Neural cell (in vitro differentiated cells): ENCODE measurements around the gene PDE10A. TPM values are rescaled to one million over a fixed set of nuclear protein-coding genes. Genes with fewer than 3 reads are reported as not detected.

Experiments used
- H2AFZ ChIP-seq: fragments of 200-600, 300-800 bp; sonication (generic), shearing (Covaris generic); 2 replicates; pipeline ENCODE4 v1.6.0; 2014; ENCODE audit warnings: low read depth, mild to moderate bottlenecking, antibody characterized with exemption, low read length, moderate library complexity
- H3F3A ChIP-seq: fragments of 200-600 bp; shearing (Covaris generic); 2 replicates; pipeline ENCODE4 v1.6.1; 2016; ENCODE audit warnings: mild to moderate bottlenecking, moderate library complexity, mixed read lengths, antibody characterized with exemption, low read length; ENCODE audit not compliant: insufficient read depth, poor library complexity, severe bottlenecking
- H3K27ac ChIP-seq: fragments of 200-600, 300-800 bp; sonication (generic), shearing (Covaris generic); 2 replicates; pipeline ENCODE4 v1.5.1; 2014; ENCODE audit warnings: mild to moderate bottlenecking, low read length, moderate library complexity
- H3K27me3 ChIP-seq: fragments of 300-800, 200-600 bp; sonication (generic), shearing (Covaris generic); 2 replicates; pipeline ENCODE4 v1.6.0; 2014; ENCODE audit warnings: mild to moderate bottlenecking, low read depth, low read length, moderate library complexity; ENCODE audit not compliant: insufficient read depth
- H3K36me3 ChIP-seq: fragments of 300-800, 200-600 bp; sonication (generic), shearing (Covaris generic); 2 replicates; pipeline ENCODE4 v1.5.1; 2014; ENCODE audit warnings: mild to moderate bottlenecking, antibody characterized with exemption, low read length, moderate library complexity; ENCODE audit not compliant: insufficient read depth
- H3K4me2 ChIP-seq: fragments of 300-800, 200-600 bp; sonication (generic), shearing (Covaris generic); 2 replicates; pipeline ENCODE4 v1.6.0; 2014; ENCODE audit warnings: mild to moderate bottlenecking, low read length
- H3K4me3 ChIP-seq: fragments of 300-800, 200-600 bp; sonication (generic), shearing (Covaris generic); 2 replicates; pipeline ENCODE4 v1.5.1; 2014; ENCODE audit warnings: mild to moderate bottlenecking, low read length, moderate library complexity
- H3K79me2 ChIP-seq: fragments of 200-600 bp; shearing (Covaris generic); replicated peaks from 2 replicates; pipeline ENCODE4 v1.6.0; 2014; ENCODE audit warnings: mild to moderate bottlenecking, low read length, moderate library complexity; ENCODE audit not compliant: insufficient read depth
- H3K9ac ChIP-seq: fragments of 300-800, 200-600 bp; sonication (generic), shearing (Covaris generic); 2 replicates; pipeline ENCODE4 v1.6.1; 2016; ENCODE audit warnings: mild to moderate bottlenecking, low read length, mixed read lengths
- H3K9me2 ChIP-seq: fragments of 200-600 bp; shearing (Covaris generic); 2 replicates; pipeline ENCODE4 v1.6.1; 2016; ENCODE audit warnings: mild to moderate bottlenecking, low read length, mixed read lengths; ENCODE audit not compliant: insufficient read depth
- H3K9me3 ChIP-seq: fragments of 200-600, 300-800 bp; sonication (generic), shearing (Covaris generic); 2 replicates; pipeline ENCODE4 v1.6.1; 2016; ENCODE audit warnings: mild to moderate bottlenecking, mixed run types, low read length, moderate library complexity, mixed read lengths
- H4K20me1 ChIP-seq: fragments of 200-600 bp; shearing (Covaris generic); 2 replicates; pipeline ENCODE4 v1.6.1; 2016; ENCODE audit warnings: mild to moderate bottlenecking, mixed run types; ENCODE audit not compliant: insufficient read depth
- EP300 ChIP-seq: fragments of 450-650 bp; conservative IDR thresholded peaks from 2 replicates; pipeline ENCODE4 v1.6.1; 2014; ENCODE audit warnings: antibody characterized with exemption, mild to moderate bottlenecking, moderate library complexity; ENCODE audit not compliant: poor library complexity, severe bottlenecking
- EZH2 ChIP-seq: fragments of 200-600, 300-800 bp; shearing (Covaris generic), sonication (generic); IDR thresholded peaks from 2 replicates; pipeline ENCODE4 v1.6.1; 2014; ENCODE audit warnings: antibody characterized with exemption, low read length, borderline replicate concordance, mild to moderate bottlenecking; ENCODE audit not compliant: insufficient read depth, poor library complexity, severe bottlenecking
- MXI1 ChIP-seq: fragments of 450-650 bp; conservative IDR thresholded peaks from 2 replicates; pipeline ENCODE4 v1.6.1; 2014; ENCODE audit warnings: antibody characterized with exemption, mild to moderate bottlenecking; ENCODE audit not compliant: poor library complexity, severe bottlenecking
- POLR2AphosphoS5 ChIP-seq: IDR thresholded peaks from 2 replicates; pipeline ENCODE4 v1.6.1; 2012
- RAD21 ChIP-seq: fragments of 450-650 bp; conservative IDR thresholded peaks from 2 replicates; pipeline ENCODE4 v1.6.1; 2014; ENCODE audit warnings: antibody characterized with exemption, mild to moderate bottlenecking, moderate library complexity
- SMC3 ChIP-seq: fragments of 450-650 bp; conservative IDR thresholded peaks from 2 replicates; pipeline ENCODE4 v1.6.1; 2014; ENCODE audit warnings: antibody characterized with exemption, mild to moderate bottlenecking, moderate library complexity; ENCODE audit not compliant: poor library complexity
- TAF1 ChIP-seq: IDR thresholded peaks from 2 replicates; pipeline ENCODE4 v1.6.1; 2012; ENCODE audit warnings: low read depth
- polyA plus RNA-seq: library from polyadenylated mRNA; depleted of rRNA; stranded (reverse); fragments of >200 nt; gene quantifications from 2 replicates; pipeline ENCODE4 v1.2.3, GENCODE V29; 2014
- TF ChIP-seq, protein P1 (sequence below): fragments of 450-650 bp; IDR thresholded peaks from 2 replicates; pipeline ENCODE4 v1.5.1; 2014; ENCODE audit warnings: antibody characterized with exemption, mild to moderate bottlenecking, moderate library complexity; ENCODE audit not compliant: poor library complexity, severe bottlenecking
- TF ChIP-seq, protein P2 (sequence below): IDR thresholded peaks from 2 replicates; pipeline ENCODE4 v1.6.1; 2012; ENCODE audit warnings: borderline replicate concordance

The PDE10A gene
- polyA plus RNA-seq, 1 donor from 2014 or later, result 52.4 TPM

DNA sequence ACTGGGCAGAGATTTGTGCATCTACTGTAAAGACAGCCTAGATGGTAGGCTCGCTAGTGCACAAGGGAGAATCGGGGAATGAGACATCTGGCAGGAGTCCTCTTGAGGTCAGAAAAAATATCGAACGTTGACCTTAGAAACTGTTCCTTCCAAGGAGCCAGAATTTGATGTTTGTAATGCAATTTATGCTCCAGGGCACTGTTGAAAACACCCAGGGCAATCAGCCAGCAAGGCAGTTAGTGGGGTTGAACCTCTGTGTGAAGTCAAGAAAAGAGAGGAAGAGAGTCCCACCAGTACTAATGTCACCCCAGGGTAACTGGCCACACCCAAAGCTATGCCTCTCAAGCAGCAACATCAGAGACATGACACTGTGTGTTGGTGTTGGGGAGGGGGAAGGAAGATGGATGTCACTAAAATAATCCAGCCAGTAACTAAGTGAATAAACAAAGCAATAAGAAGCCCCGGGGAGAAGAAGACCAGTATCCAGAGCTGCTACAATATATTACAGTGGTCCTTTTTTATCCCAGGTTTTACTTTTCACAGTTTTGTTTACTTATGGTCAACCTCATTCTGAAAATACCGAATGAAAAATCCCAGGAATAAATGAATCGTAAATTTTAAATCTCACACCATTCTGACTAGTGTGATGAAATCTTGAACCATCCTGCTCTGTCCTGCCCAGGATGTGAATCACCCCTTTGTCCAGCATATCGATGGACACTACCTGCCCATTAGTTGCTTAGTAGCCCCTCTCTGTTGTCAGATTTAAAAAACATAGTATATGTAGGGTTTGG is 32.9 kb upstream of the PDE10A start:
- H3K36me3 ChIP-seq, result no peaks in the 10 kb centered on the region
- H3K9me2 ChIP-seq, result no peaks in the 10 kb centered on the region
- no peaks in the 10 kb centered on the region for H3K79me2 ChIP-seq
- no peak overlapping the region for H3K9ac ChIP-seq
- H3F3A ChIP-seq, result no peaks in the 10 kb centered on the region
- no peaks in the 10 kb centered on the region for H3K27me3 ChIP-seq
- H3K4me2 ChIP-seq, result no peak overlapping the region
- H3K27ac ChIP-seq, result no peak overlapping the region
- no peaks in the 10 kb centered on the region for H4K20me1 ChIP-seq
- TF ChIP-seq POLR2AphosphoS5 (no peak), TAF1 (no peak), SMC3 (no peak), EZH2 (no peak)
- H2AFZ ChIP-seq, result no peak overlapping the region
- H3K4me3 ChIP-seq, result no peak overlapping the region
- no peaks in the 10 kb centered on the region for H3K9me3 ChIP-seq

DNA sequence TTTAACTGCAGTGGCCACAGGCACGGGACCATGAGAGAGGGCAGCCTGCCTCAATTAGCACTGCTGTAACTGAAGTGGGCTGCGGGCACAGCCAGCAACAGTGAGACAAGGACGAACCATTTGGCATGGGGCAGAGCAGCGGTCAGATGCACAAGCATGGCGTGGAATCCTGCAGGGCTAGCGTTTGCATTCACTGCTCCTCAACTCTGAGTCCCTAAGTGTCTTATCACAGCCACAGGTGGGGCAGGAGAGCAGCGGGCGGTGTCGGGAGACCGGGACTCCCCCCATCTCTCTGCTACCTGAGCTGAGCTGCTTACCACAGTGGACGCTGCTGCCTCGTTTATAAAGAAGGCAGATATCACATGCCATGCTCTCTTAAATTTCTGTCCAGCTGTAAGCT is 31.3 kb upstream of the PDE10A start:
- Histone ChIP-seq H3K4me3 (no peak overlapping the region), H3K36me3 (no peaks in the 10 kb centered on the region), H2AFZ (no peak overlapping the region), H3K27ac (no peak overlapping the region), H3K4me2 (no peak overlapping the region), H4K20me1 (no peaks in the 10 kb centered on the region), H3K9ac (no peak overlapping the region), H3K79me2 (no peaks in the 10 kb centered on the region), H3K27me3 (no peaks in the 10 kb centered on the region), H3K9me2 (no peaks in the 10 kb centered on the region), H3F3A (no peaks in the 10 kb centered on the region), H3K9me3 (no peaks in the 10 kb centered on the region)
- TF ChIP-seq, protein P1, sequence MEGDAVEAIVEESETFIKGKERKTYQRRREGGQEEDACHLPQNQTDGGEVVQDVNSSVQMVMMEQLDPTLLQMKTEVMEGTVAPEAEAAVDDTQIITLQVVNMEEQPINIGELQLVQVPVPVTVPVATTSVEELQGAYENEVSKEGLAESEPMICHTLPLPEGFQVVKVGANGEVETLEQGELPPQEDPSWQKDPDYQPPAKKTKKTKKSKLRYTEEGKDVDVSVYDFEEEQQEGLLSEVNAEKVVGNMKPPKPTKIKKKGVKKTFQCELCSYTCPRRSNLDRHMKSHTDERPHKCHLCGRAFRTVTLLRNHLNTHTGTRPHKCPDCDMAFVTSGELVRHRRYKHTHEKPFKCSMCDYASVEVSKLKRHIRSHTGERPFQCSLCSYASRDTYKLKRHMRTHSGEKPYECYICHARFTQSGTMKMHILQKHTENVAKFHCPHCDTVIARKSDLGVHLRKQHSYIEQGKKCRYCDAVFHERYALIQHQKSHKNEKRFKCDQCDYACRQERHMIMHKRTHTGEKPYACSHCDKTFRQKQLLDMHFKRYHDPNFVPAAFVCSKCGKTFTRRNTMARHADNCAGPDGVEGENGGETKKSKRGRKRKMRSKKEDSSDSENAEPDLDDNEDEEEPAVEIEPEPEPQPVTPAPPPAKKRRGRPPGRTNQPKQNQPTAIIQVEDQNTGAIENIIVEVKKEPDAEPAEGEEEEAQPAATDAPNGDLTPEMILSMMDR, result no peak
- TF ChIP-seq RAD21, result no peak
- TF ChIP-seq POLR2AphosphoS5, result no peak
- no peak for TF ChIP-seq EP300
- TF ChIP-seq SMC3, result no peak
- TF ChIP-seq, protein P2, sequence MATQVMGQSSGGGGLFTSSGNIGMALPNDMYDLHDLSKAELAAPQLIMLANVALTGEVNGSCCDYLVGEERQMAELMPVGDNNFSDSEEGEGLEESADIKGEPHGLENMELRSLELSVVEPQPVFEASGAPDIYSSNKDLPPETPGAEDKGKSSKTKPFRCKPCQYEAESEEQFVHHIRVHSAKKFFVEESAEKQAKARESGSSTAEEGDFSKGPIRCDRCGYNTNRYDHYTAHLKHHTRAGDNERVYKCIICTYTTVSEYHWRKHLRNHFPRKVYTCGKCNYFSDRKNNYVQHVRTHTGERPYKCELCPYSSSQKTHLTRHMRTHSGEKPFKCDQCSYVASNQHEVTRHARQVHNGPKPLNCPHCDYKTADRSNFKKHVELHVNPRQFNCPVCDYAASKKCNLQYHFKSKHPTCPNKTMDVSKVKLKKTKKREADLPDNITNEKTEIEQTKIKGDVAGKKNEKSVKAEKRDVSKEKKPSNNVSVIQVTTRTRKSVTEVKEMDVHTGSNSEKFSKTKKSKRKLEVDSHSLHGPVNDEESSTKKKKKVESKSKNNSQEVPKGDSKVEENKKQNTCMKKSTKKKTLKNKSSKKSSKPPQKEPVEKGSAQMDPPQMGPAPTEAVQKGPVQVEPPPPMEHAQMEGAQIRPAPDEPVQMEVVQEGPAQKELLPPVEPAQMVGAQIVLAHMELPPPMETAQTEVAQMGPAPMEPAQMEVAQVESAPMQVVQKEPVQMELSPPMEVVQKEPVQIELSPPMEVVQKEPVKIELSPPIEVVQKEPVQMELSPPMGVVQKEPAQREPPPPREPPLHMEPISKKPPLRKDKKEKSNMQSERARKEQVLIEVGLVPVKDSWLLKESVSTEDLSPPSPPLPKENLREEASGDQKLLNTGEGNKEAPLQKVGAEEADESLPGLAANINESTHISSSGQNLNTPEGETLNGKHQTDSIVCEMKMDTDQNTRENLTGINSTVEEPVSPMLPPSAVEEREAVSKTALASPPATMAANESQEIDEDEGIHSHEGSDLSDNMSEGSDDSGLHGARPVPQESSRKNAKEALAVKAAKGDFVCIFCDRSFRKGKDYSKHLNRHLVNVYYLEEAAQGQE, result no peak
- no peak for TF ChIP-seq EZH2
- TF ChIP-seq TAF1, result no peak
- TF ChIP-seq MXI1, result no peak
